Testis (tissue), 3 donors: ENCODE data around the gene DGKD. TPM values are rescaled to one million over a fixed set of nuclear protein-coding genes. Genes with fewer than 3 reads are reported as not detected.

Source experiments
- DNase-seq: peaks from one replicate; pipeline ENCODE4 v3.0.0-alpha.2; 2019
- H3K27ac ChIP-seq, 2 donors: fragments of 200-600 bp; sonication (generic); one replicate each; pipeline ENCODE4 v1.5.1; 2019
- H3K27me3 ChIP-seq: fragments of 200-600 bp; sonication (generic); one replicate; pipeline ENCODE4 v1.5.1; 2019
- H3K36me3 ChIP-seq: fragments of 200-600 bp; sonication (generic); one replicate; pipeline ENCODE4 v1.5.1; 2017; ENCODE audit warnings: low read depth; ENCODE audit errors: missing control alignments
- H3K4me1 ChIP-seq: fragments of 200-600 bp; sonication (generic); one replicate; pipeline ENCODE4 v1.5.1; 2019
- H3K4me3 ChIP-seq, 2 donors: fragments of 200-600 bp; sonication (generic); one replicate each; pipeline ENCODE4 v1.5.1; 2017 to 2019
- H3K9me3 ChIP-seq: fragments of 200-600 bp; sonication (generic); one replicate; pipeline ENCODE4 v1.5.1; 2017
- CTCF ChIP-seq, 3 experiments: fragments of 450-650 bp in 2 of 3; fragments of 200-600 bp in 1 of 3; sonication (generic) in 1 of 3; IDR thresholded peaks; one replicate each; pipeline ENCODE4 v1.5.1; 2016 to 2019; ENCODE audit warnings: antibody characterized with exemption in 3 of 3, mild to moderate bottlenecking in 2 of 3, moderate library complexity in 1 of 3
- POLR2A ChIP-seq: fragments of 450-650 bp; IDR thresholded peaks from one replicate; pipeline ENCODE4 v1.6.1; 2017; ENCODE audit warnings: antibody characterized with exemption, mild to moderate bottlenecking, moderate library complexity
- WGBS, 2 donors: methylation state at CpG; one replicate each; pipeline ENCODE4 v1.1.5; 2018; 5-methylcytosine and 5-hydroxymethylcytosine counted together
- intact Hi-C: fragments of 100-400 bp; cut with DNase I; formaldehyde crosslinking; loops from one replicate; pipeline ENCODE4 v1.15.1; 2023; ENCODE audit warnings: low total_unique reads
- polyA plus RNA-seq: library from polyadenylated mRNA; stranded (reverse); fragments of 350-450 nt; fragmentation: Illumina TruSeq; extraction: RNeasy Lipid Tissue Mini Kit (QIAGEN cat#74804); gene quantifications from one replicate; pipeline ENCODE4 v1.2.3, GENCODE V29; 2014; ENCODE audit warnings: low read depth, low replicate concordance; ENCODE audit not compliant: insufficient read depth
- total RNA-seq, 2 donors: library from RNA; depleted of rRNA; stranded (reverse); fragments of >200 nt; gene quantifications; one replicate each; pipeline ENCODE4 v1.2.3, GENCODE V29; 2016

Gene DGKD
- total and polyA plus RNA-seq, 3 donors from 2014 or later = 65.1 to 80.1 (median 66.7) TPM

GRCh38 chr2:233474308-233475160 is 120.2 kb downstream of the DGKD start:
- Histone ChIP-seq H3K36me3 (no peaks in the 10 kb centered on the region), H3K27me3 (no peaks in the 10 kb centered on the region), H3K27ac (peak overlapping the region in 1 of 2 donors; percentile 53), H3K9me3 (no peaks in the 10 kb centered on the region), H3K4me3 (no peak overlapping the region), H3K4me1 (no peaks in the 10 kb centered on the region)
- intact Hi-C loops = no loop called here
- WGBS, 2 donors = 71 to 85% methylated on average over 8 to 22 of the region's 22 CpGs
- no peak for TF ChIP-seq POLR2A
- TF ChIP-seq CTCF (IDR thresholded peaks at IDR 0.05) = no peak
- DNase-seq = no peak

- H3K27me3 ChIP-seq = no peaks in the 10 kb centered on the region
- no peak overlapping the region for H3K27ac ChIP-seq
- no peak for DNase-seq
- H3K36me3 ChIP-seq = no peaks in the 10 kb centered on the region
- H3K4me3 ChIP-seq = no peak overlapping the region
- WGBS, 2 donors = 94 to 96% methylated on average over 14 of the region's 14 CpGs
- TF ChIP-seq CTCF (IDR thresholded peaks at IDR 0.05) (no peak), POLR2A (no peak)
- H3K9me3 ChIP-seq = no peaks in the 10 kb centered on the region
- no peaks in the 10 kb centered on the region for H3K4me1 ChIP-seq
- intact Hi-C loops = no loop called here
Measured at GRCh38 chr2:233476063-233476410, 121.7 kb downstream of the DGKD start.

- H3K4me1 ChIP-seq = no peaks in the 10 kb centered on the region
- H3K27me3 ChIP-seq = no peaks in the 10 kb centered on the region
- no peaks in the 10 kb centered on the region for H3K36me3 ChIP-seq
- H3K9me3 ChIP-seq = no peaks in the 10 kb centered on the region
- 94 to 95% methylated on average over 40 to 45 of the region's 45 CpGs for WGBS, 2 donors
- no peak overlapping the region for H3K27ac ChIP-seq
- TF ChIP-seq POLR2A (no peak), CTCF (IDR thresholded peaks at IDR 0.05) (no peak)
- DNase-seq = no peak
- H3K4me3 ChIP-seq = no peak overlapping the region
- intact Hi-C loops = no loop called here
Measured at GRCh38 chr2:233476651-233477547, 122.6 kb downstream of the DGKD start.

GRCh38 chr2:233477548-233478433 is 123.5 kb downstream of the DGKD start:
- Histone ChIP-seq H3K4me1 (no peaks in the 10 kb centered on the region), H3K36me3 (no peaks in the 10 kb centered on the region), H3K27ac (no peak overlapping the region), H3K9me3 (no peaks in the 10 kb centered on the region), H3K4me3 (no peak overlapping the region), H3K27me3 (no peaks in the 10 kb centered on the region)
- no peak for DNase-seq
- 91 to 92% methylated on average over 8 to 29 of the region's 29 CpGs for WGBS, 2 donors
- intact Hi-C loops = no loop called here
- no peak for TF ChIP-seq POLR2A
- TF ChIP-seq CTCF (IDR thresholded peaks at IDR 0.05) = no peak
